Trophoblast cell (in vitro differentiated cells and primary cell): ENCODE measurements around the gene PTGIS.

Experiments
- DNase-seq, 2 donors: peaks; one replicate each; pipeline ENCODE4 v3.0.0-alpha.2; 2016
- H2AFZ ChIP-seq: 2 replicates; pipeline ENCODE4 v1.6.1; 2013; ENCODE audit warnings: low read length, moderate library complexity, mild to moderate bottlenecking; ENCODE audit not compliant: insufficient read depth, poor library complexity
- H2AK5ac ChIP-seq: 2 replicates; pipeline ENCODE4 v1.6.1; 2013; ENCODE audit warnings: mild to moderate bottlenecking, low read length
- H2BK120ac ChIP-seq: 2 replicates; pipeline ENCODE4 v1.6.1; 2013; ENCODE audit warnings: low read length, mild to moderate bottlenecking, moderate library complexity; ENCODE audit not compliant: insufficient read depth, poor library complexity
- H2BK12ac ChIP-seq: 2 replicates; pipeline ENCODE4 v1.6.1; 2013; ENCODE audit warnings: mild to moderate bottlenecking, low read length, moderate library complexity
- H2BK5ac ChIP-seq: 2 replicates; pipeline ENCODE4 v1.6.1; 2013; ENCODE audit warnings: low read length, low read depth, moderate library complexity, mild to moderate bottlenecking; ENCODE audit not compliant: poor library complexity
- H3K14ac ChIP-seq: 2 replicates; pipeline ENCODE4 v1.6.1; 2013; ENCODE audit warnings: mild to moderate bottlenecking, low read length
- H3K18ac ChIP-seq: 2 replicates; pipeline ENCODE4 v1.6.1; 2013; ENCODE audit warnings: mild to moderate bottlenecking, low read length
- H3K23ac ChIP-seq: 2 replicates; pipeline ENCODE4 v1.6.1; 2013; ENCODE audit warnings: low read length
- H3K27ac ChIP-seq: 2 replicates; pipeline ENCODE4 v1.5.1; 2013; ENCODE audit warnings: low read depth, mild to moderate bottlenecking, inconsistent platforms, low read length, moderate library complexity
- H3K27me3 ChIP-seq: 2 replicates; pipeline ENCODE4 v1.6.1; 2013; ENCODE audit warnings: inconsistent platforms, mild to moderate bottlenecking, low read length, moderate library complexity; ENCODE audit not compliant: insufficient read depth
- H3K36me3 ChIP-seq, 2 experiments: 1 replicate in 1 of 2; 2 replicates in 1 of 2; pipeline ENCODE4 v1.6.1; 2013; ENCODE audit warnings: low read length in 2 of 2, mild to moderate bottlenecking in 2 of 2, moderate library complexity in 1 of 2; ENCODE audit not compliant: insufficient read depth in 2 of 2, control insufficient read depth in 1 of 2
- H3K4ac ChIP-seq: 2 replicates; pipeline ENCODE4 v1.6.1; 2013; ENCODE audit warnings: low read depth, mild to moderate bottlenecking, low read length, moderate library complexity
- H3K4me1 ChIP-seq, 2 experiments: 1 replicate in 1 of 2; 2 replicates in 1 of 2; pipeline ENCODE4 v1.6.1; 2013; ENCODE audit warnings: low read length in 2 of 2, mild to moderate bottlenecking in 2 of 2, moderate library complexity in 1 of 2; ENCODE audit not compliant: insufficient read depth in 2 of 2, control insufficient read depth in 1 of 2
- H3K4me2 ChIP-seq: 2 replicates; pipeline ENCODE4 v1.6.1; 2013; ENCODE audit warnings: inconsistent platforms, mild to moderate bottlenecking, low read length, moderate library complexity
- H3K4me3 ChIP-seq: 2 replicates; pipeline ENCODE4 v1.5.1; 2013; ENCODE audit warnings: mild to moderate bottlenecking, low read depth, low read length, inconsistent platforms
- H3K79me1 ChIP-seq: one replicate; pipeline ENCODE4 v1.6.1; 2013; ENCODE audit warnings: low read length
- H3K79me2 ChIP-seq: 2 replicates; pipeline ENCODE4 v1.6.1; 2013; ENCODE audit warnings: low read length, mild to moderate bottlenecking; ENCODE audit not compliant: control insufficient read depth, insufficient read depth, poor library complexity
- H3K9ac ChIP-seq: 2 replicates; pipeline ENCODE4 v1.6.1; 2013; ENCODE audit warnings: mild to moderate bottlenecking, low read length
- H3K9me3 ChIP-seq: 2 replicates; pipeline ENCODE4 v1.6.1; 2013; ENCODE audit warnings: low read depth, mild to moderate bottlenecking, control low read depth, inconsistent platforms, low read length; ENCODE audit not compliant: insufficient read depth
- H4K12ac ChIP-seq: 2 replicates; pipeline ENCODE4 v1.6.1; 2013; ENCODE audit warnings: low read depth, mild to moderate bottlenecking, low read length, moderate library complexity
- H4K8ac ChIP-seq: 2 replicates; pipeline ENCODE4 v1.6.1; 2013; ENCODE audit warnings: low read depth, mild to moderate bottlenecking, low read length, moderate library complexity
- H4K91ac ChIP-seq: one replicate; pipeline ENCODE4 v1.6.1; 2013; ENCODE audit warnings: low read depth, mild to moderate bottlenecking, low read length, moderate library complexity
- WGBS: extraction: QIAGEN DNeasy Blood & Tissue Kit; methylation state at CpG from one replicate; pipeline ENCODE4 v1.1.7; 2013; ENCODE audit warnings: missing lambda C conversion rate; ENCODE audit not compliant: insufficient read length, insufficient coverage; ENCODE audit errors: extremely low coverage; 5-methylcytosine and 5-hydroxymethylcytosine counted together

The PTGIS gene

GRCh38 chr20:49549801-49550551 lies 18.0 kb downstream of the PTGIS start:
- peaks cover 9 to 13% of the 10 kb centered on the region in 2 experiments for H3K4me1 ChIP-seq
- H3K14ac ChIP-seq, result no peak overlapping the region
- H3K4me2 ChIP-seq, result no peak overlapping the region
- no peak overlapping the region for H3K27ac ChIP-seq
- peaks cover 8 to 19% of the 10 kb centered on the region in 2 experiments for H3K36me3 ChIP-seq
- H4K12ac ChIP-seq, result no peak overlapping the region
- H4K8ac ChIP-seq, result no peak overlapping the region
- H2BK5ac ChIP-seq, result no peak overlapping the region
- H3K23ac ChIP-seq, result no peak overlapping the region
- no peak overlapping the region for H4K91ac ChIP-seq
- no peak overlapping the region for H3K4me3 ChIP-seq
- DNase-seq, result no peak
- H2AFZ ChIP-seq, result no peak overlapping the region
- H3K18ac ChIP-seq, result peak overlapping the region; percentile 33
- peaks cover 2% of the 10 kb centered on the region for H3K79me2 ChIP-seq
- WGBS, result no CpG with 5 or more reads among the region's 8 CpGs
- H3K4ac ChIP-seq, result no peak overlapping the region
- peak overlapping the region; percentile 38 for H2AK5ac ChIP-seq
- H3K79me1 ChIP-seq, result peaks cover 4% of the 10 kb centered on the region
- H2BK12ac ChIP-seq, result no peak overlapping the region
- no peaks in the 10 kb centered on the region for H3K27me3 ChIP-seq
- H2BK120ac ChIP-seq, result peak overlapping the region; percentile 7
- no peak overlapping the region for H3K9ac ChIP-seq
- H3K9me3 ChIP-seq, result peaks cover 5% of the 10 kb centered on the region

- H3K4me2 ChIP-seq, result no peak overlapping the region
- peaks cover 9 to 13% of the 10 kb centered on the region in 2 experiments for H3K4me1 ChIP-seq
- WGBS, result no CpG with 5 or more reads among the region's 1 CpG
- no peak overlapping the region for H4K91ac ChIP-seq
- no peak overlapping the region for H2AK5ac ChIP-seq
- no peak overlapping the region for H2BK5ac ChIP-seq
- no peaks in the 10 kb centered on the region for H3K27me3 ChIP-seq
- no peak for DNase-seq
- H4K8ac ChIP-seq, result no peak overlapping the region
- H3K79me1 ChIP-seq, result peaks cover 4% of the 10 kb centered on the region
- no peak overlapping the region for H3K4me3 ChIP-seq
- no peak overlapping the region for H2AFZ ChIP-seq
- no peak overlapping the region for H3K14ac ChIP-seq
- H2BK12ac ChIP-seq, result no peak overlapping the region
- no peak overlapping the region for H3K9ac ChIP-seq
- H3K79me2 ChIP-seq, result peaks cover 2% of the 10 kb centered on the region
- no peak overlapping the region for H4K12ac ChIP-seq
- no peak overlapping the region for H2BK120ac ChIP-seq
- no peak overlapping the region for H3K4ac ChIP-seq
- peaks cover 12 to 26% of the 10 kb centered on the region in 2 experiments for H3K36me3 ChIP-seq
- no peak overlapping the region for H3K23ac ChIP-seq
- peaks cover 5% of the 10 kb centered on the region for H3K9me3 ChIP-seq
- H3K27ac ChIP-seq, result no peak overlapping the region
- no peak overlapping the region for H3K18ac ChIP-seq
Observed at GRCh38 chr20:49548371-49548947, 19.5 kb downstream of the PTGIS start.

- H3K4me1 ChIP-seq, result peaks cover 0 to 5% of the 10 kb centered on the region in 2 experiments
- DNase-seq, result no peak
Observed at GRCh38 chr20:49545572-49545971, 22.4 kb downstream of the PTGIS start.

GRCh38 chr20:49544535-49544934 lies 23.4 kb downstream of the PTGIS start:
- no peak overlapping the region for H3K14ac ChIP-seq
- H3K4me1 ChIP-seq, result peaks cover 0 to 2% of the 10 kb centered on the region in 2 experiments
- H3K27ac ChIP-seq, result no peak overlapping the region
- H3K4me3 ChIP-seq, result no peak overlapping the region
- H3K23ac ChIP-seq, result no peak overlapping the region
- no peak overlapping the region for H3K9ac ChIP-seq
- H4K91ac ChIP-seq, result no peak overlapping the region
- no peaks in the 10 kb centered on the region for H3K27me3 ChIP-seq
- H3K9me3 ChIP-seq, result peaks cover 5% of the 10 kb centered on the region
- H3K4ac ChIP-seq, result no peak overlapping the region
- no peak overlapping the region for H2BK12ac ChIP-seq
- no peak for DNase-seq
- H3K79me1 ChIP-seq, result no peaks in the 10 kb centered on the region
- H2BK120ac ChIP-seq, result no peak overlapping the region
- H4K8ac ChIP-seq, result no peak overlapping the region
- H3K18ac ChIP-seq, result no peak overlapping the region
- H2AK5ac ChIP-seq, result no peak overlapping the region
- H2AFZ ChIP-seq, result no peak overlapping the region
- WGBS, result no CpG with 5 or more reads among the region's 5 CpGs
- no peak overlapping the region for H3K4me2 ChIP-seq
- no peaks in the 10 kb centered on the region for H3K79me2 ChIP-seq
- H3K36me3 ChIP-seq, result peaks cover 16 to 30% of the 10 kb centered on the region in 2 experiments
- no peak overlapping the region for H2BK5ac ChIP-seq
- H4K12ac ChIP-seq, result no peak overlapping the region

More at GRCh38 chr20:49545572-49545971, 22.4 kb downstream of the PTGIS start:
- Histone ChIP-seq H3K79me2 (no peaks in the 10 kb centered on the region), H3K14ac (no peak overlapping the region), H2BK12ac (no peak overlapping the region), H3K27me3 (no peaks in the 10 kb centered on the region), H3K36me3 (peaks cover 12 to 29% of the 10 kb centered on the region in 2 experiments), H3K27ac (no peak overlapping the region), H4K91ac (no peak overlapping the region), H2AFZ (no peak overlapping the region), H3K4me2 (no peak overlapping the region), H4K8ac (no peak overlapping the region), H3K4me3 (no peak overlapping the region), H2BK120ac (no peak overlapping the region), H4K12ac (no peak overlapping the region), H2AK5ac (no peak overlapping the region), H3K79me1 (peaks cover 1% of the 10 kb centered on the region), H3K9ac (no peak overlapping the region), H3K4ac (no peak overlapping the region), H3K9me3 (peaks cover 5% of the 10 kb centered on the region), H3K18ac (no peak overlapping the region), H2BK5ac (no peak overlapping the region), H3K23ac (no peak overlapping the region)
- no CpG with 5 or more reads among the region's 2 CpGs for WGBS
